Neural cell (in vitro differentiated cells): ENCODE data around the gene WWC1. TPM values are rescaled to one million over a fixed set of nuclear protein-coding genes. Genes with fewer than 3 reads are reported as not detected.

Experiments used
- H2AFZ ChIP-seq: fragments of 200-600, 300-800 bp; sonication (generic), shearing (Covaris generic); 2 replicates; pipeline ENCODE4 v1.6.0; 2014; ENCODE audit warnings: low read depth, mild to moderate bottlenecking, antibody characterized with exemption, low read length, moderate library complexity
- H3F3A ChIP-seq: fragments of 200-600 bp; shearing (Covaris generic); 2 replicates; pipeline ENCODE4 v1.6.1; 2016; ENCODE audit warnings: mild to moderate bottlenecking, moderate library complexity, mixed read lengths, antibody characterized with exemption, low read length; ENCODE audit not compliant: insufficient read depth, poor library complexity, severe bottlenecking
- H3K27ac ChIP-seq: fragments of 200-600, 300-800 bp; sonication (generic), shearing (Covaris generic); 2 replicates; pipeline ENCODE4 v1.5.1; 2014; ENCODE audit warnings: mild to moderate bottlenecking, low read length, moderate library complexity
- H3K27me3 ChIP-seq: fragments of 300-800, 200-600 bp; sonication (generic), shearing (Covaris generic); 2 replicates; pipeline ENCODE4 v1.6.0; 2014; ENCODE audit warnings: mild to moderate bottlenecking, low read depth, low read length, moderate library complexity; ENCODE audit not compliant: insufficient read depth
- H3K36me3 ChIP-seq: fragments of 300-800, 200-600 bp; sonication (generic), shearing (Covaris generic); 2 replicates; pipeline ENCODE4 v1.5.1; 2014; ENCODE audit warnings: mild to moderate bottlenecking, antibody characterized with exemption, low read length, moderate library complexity; ENCODE audit not compliant: insufficient read depth
- H3K4me2 ChIP-seq: fragments of 300-800, 200-600 bp; sonication (generic), shearing (Covaris generic); 2 replicates; pipeline ENCODE4 v1.6.0; 2014; ENCODE audit warnings: mild to moderate bottlenecking, low read length
- H3K4me3 ChIP-seq: fragments of 300-800, 200-600 bp; sonication (generic), shearing (Covaris generic); 2 replicates; pipeline ENCODE4 v1.5.1; 2014; ENCODE audit warnings: mild to moderate bottlenecking, low read length, moderate library complexity
- H3K79me2 ChIP-seq: fragments of 200-600 bp; shearing (Covaris generic); replicated peaks from 2 replicates; pipeline ENCODE4 v1.6.0; 2014; ENCODE audit warnings: mild to moderate bottlenecking, low read length, moderate library complexity; ENCODE audit not compliant: insufficient read depth
- H3K9ac ChIP-seq: fragments of 300-800, 200-600 bp; sonication (generic), shearing (Covaris generic); 2 replicates; pipeline ENCODE4 v1.6.1; 2016; ENCODE audit warnings: mild to moderate bottlenecking, low read length, mixed read lengths
- H3K9me2 ChIP-seq: fragments of 200-600 bp; shearing (Covaris generic); 2 replicates; pipeline ENCODE4 v1.6.1; 2016; ENCODE audit warnings: mild to moderate bottlenecking, low read length, mixed read lengths; ENCODE audit not compliant: insufficient read depth
- H3K9me3 ChIP-seq: fragments of 200-600, 300-800 bp; sonication (generic), shearing (Covaris generic); 2 replicates; pipeline ENCODE4 v1.6.1; 2016; ENCODE audit warnings: mild to moderate bottlenecking, mixed run types, low read length, moderate library complexity, mixed read lengths
- H4K20me1 ChIP-seq: fragments of 200-600 bp; shearing (Covaris generic); 2 replicates; pipeline ENCODE4 v1.6.1; 2016; ENCODE audit warnings: mild to moderate bottlenecking, mixed run types; ENCODE audit not compliant: insufficient read depth
- CTCF ChIP-seq: fragments of 450-650 bp; IDR thresholded peaks from 2 replicates; pipeline ENCODE4 v1.5.1; 2014; ENCODE audit warnings: antibody characterized with exemption, mild to moderate bottlenecking, moderate library complexity; ENCODE audit not compliant: poor library complexity, severe bottlenecking
- EP300 ChIP-seq: fragments of 450-650 bp; conservative IDR thresholded peaks from 2 replicates; pipeline ENCODE4 v1.6.1; 2014; ENCODE audit warnings: antibody characterized with exemption, mild to moderate bottlenecking, moderate library complexity; ENCODE audit not compliant: poor library complexity, severe bottlenecking
- EZH2 ChIP-seq: fragments of 200-600, 300-800 bp; shearing (Covaris generic), sonication (generic); IDR thresholded peaks from 2 replicates; pipeline ENCODE4 v1.6.1; 2014; ENCODE audit warnings: antibody characterized with exemption, low read length, borderline replicate concordance, mild to moderate bottlenecking; ENCODE audit not compliant: insufficient read depth, poor library complexity, severe bottlenecking
- MXI1 ChIP-seq: fragments of 450-650 bp; conservative IDR thresholded peaks from 2 replicates; pipeline ENCODE4 v1.6.1; 2014; ENCODE audit warnings: antibody characterized with exemption, mild to moderate bottlenecking; ENCODE audit not compliant: poor library complexity, severe bottlenecking
- POLR2AphosphoS5 ChIP-seq: IDR thresholded peaks from 2 replicates; pipeline ENCODE4 v1.6.1; 2012
- RAD21 ChIP-seq: fragments of 450-650 bp; conservative IDR thresholded peaks from 2 replicates; pipeline ENCODE4 v1.6.1; 2014; ENCODE audit warnings: antibody characterized with exemption, mild to moderate bottlenecking, moderate library complexity
- REST ChIP-seq: IDR thresholded peaks from 2 replicates; pipeline ENCODE4 v1.6.1; 2012; ENCODE audit warnings: borderline replicate concordance
- SMC3 ChIP-seq: fragments of 450-650 bp; conservative IDR thresholded peaks from 2 replicates; pipeline ENCODE4 v1.6.1; 2014; ENCODE audit warnings: antibody characterized with exemption, mild to moderate bottlenecking, moderate library complexity; ENCODE audit not compliant: poor library complexity
- TAF1 ChIP-seq: IDR thresholded peaks from 2 replicates; pipeline ENCODE4 v1.6.1; 2012; ENCODE audit warnings: low read depth
- polyA plus RNA-seq: library from polyadenylated mRNA; depleted of rRNA; stranded (reverse); fragments of >200 nt; gene quantifications from 2 replicates; pipeline ENCODE4 v1.2.3, GENCODE V29; 2014

WWC1 gene
- polyA plus RNA-seq, 1 donor from 2014 or later = 0.97 TPM

GRCh38 chr5:168318240-168318639 is 26.8 kb downstream of the WWC1 start:
- no peak overlapping the region for H3K4me2 ChIP-seq
- no peaks in the 10 kb centered on the region for H3K9me3 ChIP-seq
- H3K9me2 ChIP-seq = no peaks in the 10 kb centered on the region
- H3F3A ChIP-seq = no peaks in the 10 kb centered on the region
- H2AFZ ChIP-seq = no peak overlapping the region
- H3K27ac ChIP-seq = no peak overlapping the region
- H4K20me1 ChIP-seq = no peaks in the 10 kb centered on the region
- no peaks in the 10 kb centered on the region for H3K36me3 ChIP-seq
- no peak overlapping the region for H3K4me3 ChIP-seq
- H3K79me2 ChIP-seq = no peaks in the 10 kb centered on the region
- H3K27me3 ChIP-seq = no peaks in the 10 kb centered on the region
- TF ChIP-seq EZH2 = no peak
- no peak for TF ChIP-seq REST
- TF ChIP-seq RAD21 = no peak
- TF ChIP-seq TAF1 = no peak
- no peak for TF ChIP-seq CTCF
- no peak for TF ChIP-seq SMC3
- TF ChIP-seq EP300 = no peak
- TF ChIP-seq POLR2AphosphoS5 = no peak
- TF ChIP-seq MXI1 = no peak
- no peak overlapping the region for H3K9ac ChIP-seq

- TF ChIP-seq MXI1 = no peak
- no peak for TF ChIP-seq RAD21
- TF ChIP-seq EP300 = no peak
- H4K20me1 ChIP-seq = no peaks in the 10 kb centered on the region
- no peaks in the 10 kb centered on the region for H3K79me2 ChIP-seq
Observed at GRCh38 chr5:168319774-168320173, 28.3 kb downstream of the WWC1 start.

GRCh38 chr5:168320805-168321204 is 29.4 kb downstream of the WWC1 start:
- no peaks in the 10 kb centered on the region for H3K9me2 ChIP-seq
- H3K27ac ChIP-seq = no peak overlapping the region
- no peak for TF ChIP-seq POLR2AphosphoS5
- no peak for TF ChIP-seq SMC3
- TF ChIP-seq EP300 = no peak
- no peak for TF ChIP-seq REST
- no peak for TF ChIP-seq CTCF
- TF ChIP-seq MXI1 = no peak
- TF ChIP-seq TAF1 = no peak
- TF ChIP-seq RAD21 = no peak
- TF ChIP-seq EZH2 = no peak
- H2AFZ ChIP-seq = no peak overlapping the region
- no peak overlapping the region for H3K4me3 ChIP-seq
- no peaks in the 10 kb centered on the region for H4K20me1 ChIP-seq
- H3K9ac ChIP-seq = no peak overlapping the region
- H3K4me2 ChIP-seq = no peak overlapping the region
- no peaks in the 10 kb centered on the region for H3K27me3 ChIP-seq
- no peaks in the 10 kb centered on the region for H3K79me2 ChIP-seq
- H3F3A ChIP-seq = no peaks in the 10 kb centered on the region
- H3K36me3 ChIP-seq = no peaks in the 10 kb centered on the region
- no peaks in the 10 kb centered on the region for H3K9me3 ChIP-seq

More at GRCh38 chr5:168319774-168320173, 28.3 kb downstream of the WWC1 start:
- Histone ChIP-seq H3K9me2 (no peaks in the 10 kb centered on the region), H3K4me3 (no peak overlapping the region), H3K9me3 (no peaks in the 10 kb centered on the region), H3K27ac (no peak overlapping the region), H3K4me2 (no peak overlapping the region), H3K36me3 (no peaks in the 10 kb centered on the region), H3F3A (no peaks in the 10 kb centered on the region), H3K9ac (no peak overlapping the region), H3K27me3 (no peaks in the 10 kb centered on the region), H2AFZ (no peak overlapping the region)
